Psoas muscle (tissue), 8 donors: ENCODE results near the gene PAX3. TPM values are rescaled to one million over a fixed set of nuclear protein-coding genes. Genes with fewer than 3 reads are reported as not detected.
A peak's percentile ranks its signal among the peaks of the same experiment; 100 is the strongest.

ENCODE experiments used
- ATAC-seq, 4 donors: fragments of 200-7000 bp; cut with Tn5 transposase; one replicate each; pipeline ENCODE4 v1.9.1; 2020; ENCODE audit warnings: moderate library complexity in 3 of 4, mild to moderate bottlenecking in 2 of 4
- DNase-seq, 2 donors: peaks; one replicate each; pipeline ENCODE4 v3.0.0-alpha.2; 2020
- H3K27ac ChIP-seq: fragments of 200-600 bp; one replicate; pipeline ENCODE4 v1.8.0; 2022
- H3K27me3 ChIP-seq, 3 donors: fragments of 200-600 bp in 1 of 3; one replicate each; pipeline versions ENCODE4 v1.6.1 to v1.8.0; 2013 to 2022; ENCODE audit warnings: low read length in 2 of 3, mild to moderate bottlenecking in 2 of 3, moderate library complexity in 1 of 3; ENCODE audit not compliant: insufficient read depth in 3 of 3
- H3K36me3 ChIP-seq, 2 donors: fragments of 200-600 bp in 1 of 2; one replicate each; pipeline versions ENCODE4 v1.6.1 to v1.8.0; 2013 to 2022; ENCODE audit warnings: low read depth in 1 of 2, mild to moderate bottlenecking in 1 of 2, moderate library complexity in 1 of 2; ENCODE audit not compliant: insufficient read depth in 1 of 2
- H3K4me1 ChIP-seq: fragments of 200-600 bp; one replicate; pipeline ENCODE4 v1.8.0; 2022
- H3K4me3 ChIP-seq: fragments of 200-600 bp; one replicate; pipeline ENCODE4 v1.8.0; 2022; ENCODE audit warnings: mild to moderate bottlenecking
- H3K9me3 ChIP-seq: fragments of 200-600 bp; one replicate; pipeline ENCODE4 v1.8.0; 2022
- CTCF ChIP-seq: fragments of 200-600 bp; IDR thresholded peaks from one replicate; pipeline ENCODE4 v1.8.0; 2022; ENCODE audit warnings: antibody characterized with exemption
- WGBS, 3 donors: extraction: QIAGEN DNeasy Blood & Tissue Kit; methylation state at CpG; one replicate each; pipeline versions ENCODE4 v1.1.6 to v1.1.7; 2013; 5-methylcytosine and 5-hydroxymethylcytosine counted together
- intact Hi-C, 2 donors: fragments of 100-400 bp; cut with DNase I; formaldehyde crosslinking; loops; one replicate each; pipeline versions ENCODE4 v1.11.0 to v1.14.2; 2022
- polyA plus RNA-seq, 3 donors: library from polyadenylated mRNA; stranded (reverse); fragments of 200-250 nt; gene quantifications; one replicate each; pipeline ENCODE4 v1.2.3, GENCODE V29; 2013
- total RNA-seq, 4 donors: library from RNA; stranded (reverse); fragmentation: NEBNext Ultra II Directional in 2 of 4; extraction: Animal tissue kit (Norgen Biotek cat#: 25700) in 2 of 4; gene quantifications; one replicate each; pipeline versions ENCODE4 v1.2.1 to v1.2.4, GENCODE V29; 2021 to 2023
- donor health status: healthy with polysubstance abuse.
- donor health status: DM: no; HTN: no; CAD: no; lungs with moderate emphysema.
- donor health status: Bipolar disorder and iron deficiency.
- donor health status: healthy.
- donor health status: DM: yes; HTN: yes; CAD: no.
- donor health status: DM: no; HTN: no; CAD: no.
- donor health status: DM: no; HTN: no; CAD: no.
- donor health status: DM: yes; HTN: yes; CAD: no.

Gene PAX3
- total and polyA plus RNA-seq, 7 donors, result 0.26 to 20.5 (median 6.9) TPM

GRCh38 chr2:222293660-222294630 lies 4.9 kb downstream of the PAX3 start:
- TF ChIP-seq CTCF, result no peak
- ATAC-seq, result no peak
- Histone ChIP-seq H3K4me1 (peaks cover 6% of the 10 kb centered on the region), H3K4me3 (no peak overlapping the region), H3K9me3 (no peaks in the 10 kb centered on the region), H3K36me3 (peaks cover 0 to 37% of the 10 kb centered on the region in 2 donors), H3K27ac (no peak overlapping the region), H3K27me3 (peaks cover 0 to 61% (median 34%) of the 10 kb centered on the region in 3 donors)
- peak in 1 of 2 donors; percentile 12 for DNase-seq
- 60 to 72% (median 67%) methylated on average over 35 to 36 of the region's 36 CpGs for WGBS, 3 donors
- intact Hi-C loops, result loop anchor here in 1 of 2 donors (5.0 kb wide), 1 partner anchor 237 kb away; no protein-coding TSS in a partner anchor

GRCh38 chr2:222292149-222293134 lies 6.4 kb downstream of the PAX3 start:
- Histone ChIP-seq H3K4me3 (no peak overlapping the region), H3K9me3 (no peaks in the 10 kb centered on the region), H3K36me3 (peaks cover 0 to 37% of the 10 kb centered on the region in 2 donors), H3K27ac (no peak overlapping the region), H3K4me1 (peaks cover 9% of the 10 kb centered on the region), H3K27me3 (peaks cover 0 to 60% (median 24%) of the 10 kb centered on the region in 3 donors)
- TF ChIP-seq CTCF, result no peak
- peak in 1 of 2 donors; percentile 17 for DNase-seq
- intact Hi-C loops, result loop anchor here in 1 of 2 donors (5.0 kb wide), 1 partner anchor 235 kb away; no protein-coding TSS in a partner anchor
- 71 to 75% (median 71%) methylated on average over 14 of the region's 14 CpGs for WGBS, 3 donors
- ATAC-seq, result no peak

- peaks cover 9% of the 10 kb centered on the region for H3K4me1 ChIP-seq
- H3K27me3 ChIP-seq, result peaks cover 0 to 50% (median 23%) of the 10 kb centered on the region in 3 donors
- H3K4me3 ChIP-seq, result peak overlapping the region; percentile 58
- ATAC-seq (peak; percentile 7 to 19 (median 16)), DNase-seq (no peak)
- intact Hi-C loops, result loop anchor here in 1 of 2 donors (5.0 kb wide), 1 partner anchor 234 kb away; no protein-coding TSS in a partner anchor
- no peaks in the 10 kb centered on the region for H3K9me3 ChIP-seq
- TF ChIP-seq CTCF, result no peak
- peaks cover 0 to 31% of the 10 kb centered on the region in 2 donors for H3K36me3 ChIP-seq
- H3K27ac ChIP-seq, result no peak overlapping the region
- 52 to 75% (median 54%) methylated on average over 4 of the region's 4 CpGs for WGBS, 3 donors
These were observed 7.3 kb downstream of the PAX3 start for GRCh38 chr2:222291485-222291841.

GRCh38 chr2:222290736-222291484 lies 7.9 kb downstream of the PAX3 start:
- intact Hi-C loops, result loop anchor here in 1 of 2 donors (5.0 kb wide), 1 partner anchor 234 kb away; no protein-coding TSS in a partner anchor
- Histone ChIP-seq H3K27me3 (peaks cover 0 to 48% (median 23%) of the 10 kb centered on the region in 3 donors), H3K36me3 (peaks cover 0 to 27% of the 10 kb centered on the region in 2 donors), H3K27ac (peak overlapping the region; percentile 24), H3K4me3 (peak overlapping the region; percentile 58), H3K4me1 (peaks cover 9% of the 10 kb centered on the region), H3K9me3 (no peaks in the 10 kb centered on the region)
- 9 to 17% (median 10%) methylated on average over 32 to 45 of the region's 45 CpGs for WGBS, 3 donors
- DNase-seq (peak in 1 of 2 donors; percentile 16), ATAC-seq (peak; percentile 67 to 91 (median 81))
- no peak for TF ChIP-seq CTCF
